HG03064 (cell line): ENCODE measurements around the gene OR10H1.
"Not testable (repeated sequence)": the region's sequence is repeated elsewhere in the genome, so short reads cannot be mapped to it uniquely, and the experiment has no call there.

Source experiments
- ATAC-seq: cut with Tn5 transposase; IDR thresholded peaks from one replicate; pipeline ENCODE4 v1.9.1; 2021; ENCODE audit warnings: low read depth; ENCODE audit not compliant: unreplicated experiment

Gene OR10H1

DNA sequence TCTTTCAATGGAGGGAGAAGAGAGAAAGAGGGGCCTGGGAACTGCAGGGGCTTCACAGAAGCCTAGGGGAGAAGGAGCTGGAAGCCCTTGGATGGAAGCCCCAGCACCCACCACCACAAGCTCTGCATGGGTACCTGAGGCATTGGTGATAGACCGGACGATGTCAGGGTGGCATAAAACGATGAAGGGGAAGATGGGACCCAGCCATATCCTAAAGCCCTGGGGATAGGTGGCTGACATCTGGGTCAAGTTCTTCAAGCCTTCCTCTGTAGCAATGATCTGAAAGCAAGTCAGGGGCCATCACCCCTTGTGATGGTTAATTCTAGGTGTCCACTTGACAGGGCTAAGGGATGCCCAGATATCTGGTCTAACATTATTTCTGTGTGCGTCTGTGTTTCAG is 39.2 kb downstream of the OR10H1 start:
- ATAC-seq: no peak

DNA sequence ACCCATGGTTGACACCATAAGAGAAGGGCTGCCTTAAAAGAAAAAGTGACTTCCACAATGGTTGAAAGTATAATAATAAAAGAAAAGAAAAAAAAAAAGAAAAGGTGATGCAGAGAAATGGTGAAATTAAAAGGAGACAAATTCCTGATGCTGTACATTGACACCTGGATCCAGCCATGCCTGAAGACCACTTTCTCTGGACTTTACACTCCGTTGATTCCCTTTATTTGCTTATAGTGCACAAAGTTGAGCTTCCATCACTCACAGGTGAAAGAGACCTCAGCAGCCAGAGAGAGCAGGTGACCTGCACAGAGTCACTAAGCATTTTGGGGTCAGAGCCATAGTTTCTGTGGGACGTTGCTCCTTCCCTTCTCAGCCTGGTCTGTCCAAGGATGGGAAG is 40.2 kb downstream of the OR10H1 start:
- no peak for ATAC-seq

DNA sequence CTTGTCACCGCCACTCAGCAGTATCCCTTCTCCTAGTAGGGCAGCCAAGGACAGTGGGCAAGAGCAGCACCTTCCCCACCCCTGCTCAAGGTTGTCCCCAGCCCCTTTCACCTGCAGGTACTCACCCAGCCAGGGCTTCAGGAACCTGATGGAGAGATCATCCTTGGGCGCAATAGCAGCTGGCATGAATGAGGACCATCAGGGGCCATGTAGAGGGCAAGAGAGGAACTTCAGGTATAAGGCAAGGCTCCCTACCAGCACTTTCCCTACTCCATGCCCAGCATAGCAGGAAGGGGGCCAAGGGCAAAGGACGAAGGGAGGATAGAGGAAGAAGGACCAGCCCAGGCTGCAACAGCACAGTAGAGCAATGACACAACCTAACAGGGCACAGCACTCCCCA is 41.3 kb downstream of the OR10H1 start:
- not testable (repeated sequence) for ATAC-seq

DNA sequence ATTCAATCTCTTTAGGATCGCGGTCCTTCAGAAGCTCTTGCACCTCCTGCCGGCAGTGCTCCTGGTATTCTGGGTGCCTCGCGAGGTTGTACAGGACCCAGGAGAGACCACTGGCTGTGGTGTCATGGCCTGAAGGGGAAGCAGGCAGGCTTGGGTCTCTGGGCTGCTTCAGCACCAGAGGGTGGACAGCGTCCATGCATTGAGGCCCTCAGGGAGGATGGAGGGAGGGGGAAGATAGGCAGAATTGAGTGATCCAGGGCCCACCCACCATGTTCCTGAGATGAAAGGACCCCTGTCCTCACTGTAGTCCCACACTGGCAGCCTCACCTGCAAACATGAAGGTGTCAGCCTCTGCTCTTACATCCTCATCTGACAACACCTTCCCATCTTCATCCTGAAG is 45.9 kb downstream of the OR10H1 start:
- ATAC-seq: no peak

DNA sequence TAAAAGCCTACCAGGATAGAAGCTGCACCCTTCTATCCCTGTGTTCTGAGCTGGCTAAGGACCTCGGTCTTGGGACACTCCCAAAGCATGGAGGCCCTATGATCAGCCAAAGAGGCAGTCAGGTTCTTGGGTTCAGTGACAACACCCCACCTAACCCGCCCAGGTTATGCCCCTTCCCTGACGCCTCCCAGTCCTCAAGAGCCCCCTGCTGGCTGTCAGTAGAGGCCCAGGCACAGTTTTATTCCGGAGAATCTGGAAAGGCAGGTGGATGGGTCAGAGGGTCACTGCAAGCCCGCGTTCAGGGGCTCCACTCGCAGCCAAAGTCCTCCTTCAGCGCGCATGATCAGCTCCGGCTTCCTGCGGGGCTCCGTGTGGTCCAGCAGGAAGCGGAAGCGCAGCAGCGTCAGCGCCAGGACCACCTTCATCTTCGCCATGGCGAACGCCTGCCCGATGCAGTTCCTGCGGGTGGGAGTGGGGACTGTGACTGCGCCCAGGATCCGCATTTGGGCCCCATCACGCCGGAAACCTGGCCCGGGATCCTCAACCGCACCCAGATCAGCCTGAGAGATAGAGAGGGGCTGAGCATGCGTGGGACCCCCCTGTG is 55.4 kb downstream of the OR10H1 start:
- no peak for ATAC-seq

GRCh38 chr19:15758379-15758778 is 57.1 kb downstream of the OR10H1 start:
- ATAC-seq: no peak
